ENCODE results near the gene PLEKHO2. TPM values are rescaled to one million over a fixed set of nuclear protein-coding genes. Genes with fewer than 3 reads are reported as not detected.

The PLEKHO2 gene
- total RNA-seq, 4 donors from 2014 or later: 5.6 to 18.3 (median 7.2) TPM

- H3K9me3 ChIP-seq: no peaks in the 10 kb centered on the region
- intact Hi-C loops (cut with DNase I): no loop called here
- H3K36me3 ChIP-seq: peaks cover 12 to 78% (median 22%) of the 10 kb centered on the region in 3 donors
- H3K27ac ChIP-seq: peak overlapping the region in 3 of 4 donors; percentile 6 to 44 (median 33)
- 94% methylated on average over 4 of the region's 4 CpGs for WGBS, 2 donors
- DNase-seq: no peak
- no peaks in the 10 kb centered on the region for H3K27me3 ChIP-seq
- H3K4me1 ChIP-seq: peaks cover 18 to 81% (median 38%) of the 10 kb centered on the region in 3 donors
- no peak for TF ChIP-seq POLR2A (IDR thresholded peaks at IDR 0.05)
- no peak overlapping the region for H3K4me3 ChIP-seq
These were observed 20.2 kb downstream of the PLEKHO2 start for GRCh38 chr15:64861960-64862359.

GRCh38 chr15:64862408-64862807, 20.7 kb downstream of the PLEKHO2 start:
- no peak for DNase-seq
- H3K36me3 ChIP-seq: peaks cover 12 to 82% (median 22%) of the 10 kb centered on the region in 3 donors
- H3K27me3 ChIP-seq: no peaks in the 10 kb centered on the region
- 94% methylated on average over 1 of the region's 1 CpG for WGBS, 2 donors
- peaks cover 14 to 81% (median 33%) of the 10 kb centered on the region in 3 donors for H3K4me1 ChIP-seq
- H3K9me3 ChIP-seq: no peaks in the 10 kb centered on the region
- intact Hi-C loops (cut with DNase I): no loop called here
- no peak overlapping the region for H3K4me3 ChIP-seq
- TF ChIP-seq POLR2A (IDR thresholded peaks at IDR 0.05): no peak
- no peak for TF ChIP-seq CTCF (IDR thresholded peaks at IDR 0.05)
- H3K27ac ChIP-seq: peak overlapping the region in 2 of 4 donors; percentile 6 to 44

DNA sequence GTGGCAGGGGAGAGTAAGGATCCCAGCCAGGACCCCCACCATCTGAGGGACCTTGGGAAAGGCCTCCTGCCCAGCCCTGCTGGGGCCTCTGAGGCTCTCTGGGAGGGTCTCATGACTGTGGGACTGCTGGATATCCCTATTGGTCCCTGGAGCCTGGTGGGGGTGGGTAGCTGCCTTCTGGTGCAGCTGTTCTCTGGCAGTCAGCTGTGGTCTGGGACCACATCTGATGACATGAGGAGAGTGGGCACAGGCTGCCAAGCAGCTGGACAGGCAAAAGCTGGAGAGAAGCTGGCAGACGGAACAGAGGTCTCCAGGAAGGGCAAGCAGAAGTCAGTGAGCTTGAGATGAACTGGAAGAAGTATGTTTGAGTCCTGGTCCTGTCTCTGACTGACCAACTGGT, 22.4 kb downstream of the PLEKHO2 start:
- H3K27me3 ChIP-seq: no peaks in the 10 kb centered on the region
- WGBS, 2 donors: 70 to 75% methylated on average over 1 of the region's 1 CpG
- DNase-seq: no peak
- TF ChIP-seq CTCF (IDR thresholded peaks at IDR 0.05) (no peak), POLR2A (IDR thresholded peaks at IDR 0.05) (no peak)
- peaks cover 12 to 89% (median 22%) of the 10 kb centered on the region in 3 donors for H3K36me3 ChIP-seq
- H3K9me3 ChIP-seq: no peaks in the 10 kb centered on the region
- H3K4me3 ChIP-seq: no peak overlapping the region
- peaks cover 6 to 64% (median 17%) of the 10 kb centered on the region in 3 donors for H3K4me1 ChIP-seq
- intact Hi-C loops (cut with DNase I): no loop called here
- peak overlapping the region in 3 of 4 donors; percentile 39 to 79 (median 59) for H3K27ac ChIP-seq

DNA sequence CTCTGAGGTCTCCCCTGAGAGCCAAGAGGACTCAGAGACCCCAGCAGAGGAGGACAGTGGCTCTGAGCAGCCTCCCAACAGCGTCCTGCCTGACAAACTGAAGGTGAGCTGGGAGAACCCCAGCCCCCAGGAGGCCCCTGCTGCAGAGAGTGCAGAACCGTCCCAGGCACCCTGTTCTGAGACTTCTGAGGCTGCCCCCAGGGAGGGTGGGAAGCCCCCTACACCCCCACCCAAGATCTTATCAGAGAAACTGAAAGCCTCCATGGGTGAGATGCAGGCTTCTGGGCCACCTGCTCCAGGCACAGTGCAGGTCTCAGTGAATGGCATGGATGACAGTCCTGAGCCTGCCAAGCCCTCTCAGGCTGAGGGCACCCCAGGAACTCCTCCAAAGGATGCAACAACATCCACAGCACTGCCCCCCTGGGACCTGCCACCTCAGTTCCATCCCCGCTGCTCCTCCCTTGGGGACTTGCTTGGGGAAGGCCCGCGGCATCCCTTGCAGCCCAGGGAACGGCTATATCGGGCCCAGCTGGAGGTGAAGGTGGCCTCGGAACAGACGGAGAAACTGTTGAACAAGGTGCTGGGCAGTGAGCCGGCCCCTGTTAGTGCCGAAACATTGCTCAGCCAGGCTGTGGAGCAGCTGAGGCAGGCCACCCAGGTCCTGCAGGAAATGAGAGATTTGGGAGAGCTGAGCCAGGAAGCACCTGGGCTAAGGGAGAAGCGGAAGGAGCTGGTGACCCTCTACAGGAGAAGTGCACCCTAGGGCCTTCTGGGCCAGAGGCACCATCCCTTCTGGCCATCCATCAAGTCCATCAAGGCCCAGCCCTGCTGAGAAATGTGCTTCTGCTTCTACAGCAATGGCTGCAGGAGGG, 23.6 kb downstream of the PLEKHO2 start:
- no peak for TF ChIP-seq CTCF (IDR thresholded peaks at IDR 0.05)
- TF ChIP-seq POLR2A (IDR thresholded peaks at IDR 0.05): no peak
- H3K36me3 ChIP-seq: peaks cover 7 to 78% (median 13%) of the 10 kb centered on the region in 3 donors
- intact Hi-C loops (cut with DNase I): no loop called here
- peaks cover 6 to 51% (median 12%) of the 10 kb centered on the region in 3 donors for H3K4me1 ChIP-seq
- peak overlapping the region; percentile 6 to 79 (median 60) for H3K27ac ChIP-seq
- WGBS, 2 donors: 94% methylated on average over 2 of the region's 12 CpGs; no CpG with 5 or more reads in 1 of the 2 donors
- H3K4me3 ChIP-seq: no peak overlapping the region
- no peak for DNase-seq
- no peaks in the 10 kb centered on the region for H3K9me3 ChIP-seq
- H3K27me3 ChIP-seq: no peaks in the 10 kb centered on the region

DNA sequence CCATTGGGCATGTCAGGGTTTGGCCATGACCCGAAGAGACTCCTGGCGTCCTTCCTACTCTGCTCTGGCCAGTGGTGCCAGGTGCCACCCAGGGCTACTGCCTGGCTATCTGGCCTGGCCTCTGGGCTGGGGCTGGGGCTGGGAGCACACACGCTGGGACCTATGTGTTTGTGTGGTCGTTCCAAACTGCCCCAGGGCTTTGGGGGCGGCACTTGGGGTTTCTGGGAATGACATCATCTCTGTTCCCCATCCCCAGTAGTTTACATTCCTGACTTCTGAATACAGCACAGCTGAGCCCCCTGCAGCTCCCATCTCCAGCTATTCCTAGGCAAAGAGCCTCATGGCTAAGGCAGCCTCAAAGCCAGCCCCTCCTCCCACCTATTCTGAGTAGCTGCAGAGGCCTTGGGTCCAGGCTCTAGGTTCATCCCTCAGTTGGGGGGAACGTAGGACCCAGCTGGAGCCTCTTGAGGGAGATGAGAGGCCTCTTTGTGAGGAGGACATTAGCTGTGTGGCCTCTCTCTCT, 24.3 kb downstream of the PLEKHO2 start:
- DNase-seq: no peak
- intact Hi-C loops (cut with DNase I): no loop called here
- TF ChIP-seq CTCF (IDR thresholded peaks at IDR 0.05): no peak
- Histone ChIP-seq H3K9me3 (no peaks in the 10 kb centered on the region), H3K4me1 (peaks cover 6 to 44% (median 12%) of the 10 kb centered on the region in 3 donors), H3K36me3 (peaks cover 5 to 76% (median 8%) of the 10 kb centered on the region in 3 donors), H3K4me3 (no peak overlapping the region), H3K27ac (peak overlapping the region; percentile 6 to 79 (median 60)), H3K27me3 (no peaks in the 10 kb centered on the region)
- WGBS, 2 donors: 58 to 69% methylated on average over 6 of the region's 6 CpGs

Measured in esophagus squamous epithelium (tissue), 5 donors.